Endothelial cell (in vitro differentiated cells): ENCODE results near the gene ZNF397. TPM values are rescaled to one million over a fixed set of nuclear protein-coding genes. Genes with fewer than 3 reads are reported as not detected.

ENCODE experiments used
- DNase-seq: peaks from one replicate; pipeline ENCODE4 v3.0.0; 2021; ENCODE audit warnings: low spot score
- H3K27ac Mint-ChIP-seq: one replicate; pipeline ENCODE4 v1.8.0; 2021; ENCODE audit warnings: mixed read lengths, inconsistent platforms; ENCODE audit not compliant: unreplicated experiment
- H3K27me3 Mint-ChIP-seq: one replicate; pipeline ENCODE4 v1.8.0; 2021; ENCODE audit warnings: mild to moderate bottlenecking, moderate library complexity, mixed read lengths, inconsistent platforms; ENCODE audit not compliant: unreplicated experiment
- H3K36me3 Mint-ChIP-seq: one replicate; pipeline ENCODE4 v1.8.0; 2021; ENCODE audit warnings: mild to moderate bottlenecking, low read depth, mixed read lengths, inconsistent platforms; ENCODE audit not compliant: unreplicated experiment
- H3K4me1 Mint-ChIP-seq: one replicate; pipeline ENCODE4 v1.8.0; 2021; ENCODE audit warnings: mild to moderate bottlenecking, mixed read lengths, inconsistent platforms; ENCODE audit not compliant: unreplicated experiment
- H3K4me3 Mint-ChIP-seq: one replicate; pipeline ENCODE4 v1.8.0; 2021; ENCODE audit warnings: mild to moderate bottlenecking, mixed read lengths, inconsistent platforms; ENCODE audit not compliant: unreplicated experiment
- H3K9me3 Mint-ChIP-seq: one replicate; pipeline ENCODE4 v1.8.0; 2021; ENCODE audit warnings: mixed read lengths, inconsistent platforms; ENCODE audit not compliant: unreplicated experiment
- CTCF ChIP-seq: fragments of 200-600 bp; sonication (generic); IDR thresholded peaks from one replicate; pipeline ENCODE4 v1.5.0; 2021; ENCODE audit warnings: antibody characterized with exemption; ENCODE audit not compliant: unreplicated experiment
- total RNA-seq: library from RNA; stranded (reverse); fragmentation: NEBNext Ultra II Directional; extraction: Animal tissue kit (Norgen Biotek cat#: 25700); gene quantifications from one replicate; pipeline ENCODE4 v1.2.1, GENCODE V29; 2021; ENCODE audit not compliant: unreplicated experiment

The ZNF397 gene
- total RNA-seq, 1 donor from 2014 or later: 8.4 TPM

- H3K27me3 Mint-ChIP-seq: peaks cover 8% of the 10 kb centered on the region
- no peak overlapping the region for H3K27ac Mint-ChIP-seq
- no peak for DNase-seq
- no peak overlapping the region for H3K4me3 Mint-ChIP-seq
- peaks cover 11% of the 10 kb centered on the region for H3K9me3 Mint-ChIP-seq
- peaks cover 5% of the 10 kb centered on the region for H3K4me1 Mint-ChIP-seq
- peaks cover 28% of the 10 kb centered on the region for H3K36me3 Mint-ChIP-seq
- no peak for TF ChIP-seq CTCF
These were observed 30.8 kb downstream of the ZNF397 start for GRCh38 chr18:35271656-35272055.

GRCh38 chr18:35276267-35276666, 35.4 kb downstream of the ZNF397 start:
- H3K4me1 Mint-ChIP-seq: no peaks in the 10 kb centered on the region
- TF ChIP-seq CTCF: no peak
- peaks cover 29% of the 10 kb centered on the region for H3K36me3 Mint-ChIP-seq
- H3K4me3 Mint-ChIP-seq: no peak overlapping the region
- H3K27ac Mint-ChIP-seq: no peak overlapping the region
- peaks cover 3% of the 10 kb centered on the region for H3K27me3 Mint-ChIP-seq
- DNase-seq: no peak
- peaks cover 12% of the 10 kb centered on the region for H3K9me3 Mint-ChIP-seq

DNA sequence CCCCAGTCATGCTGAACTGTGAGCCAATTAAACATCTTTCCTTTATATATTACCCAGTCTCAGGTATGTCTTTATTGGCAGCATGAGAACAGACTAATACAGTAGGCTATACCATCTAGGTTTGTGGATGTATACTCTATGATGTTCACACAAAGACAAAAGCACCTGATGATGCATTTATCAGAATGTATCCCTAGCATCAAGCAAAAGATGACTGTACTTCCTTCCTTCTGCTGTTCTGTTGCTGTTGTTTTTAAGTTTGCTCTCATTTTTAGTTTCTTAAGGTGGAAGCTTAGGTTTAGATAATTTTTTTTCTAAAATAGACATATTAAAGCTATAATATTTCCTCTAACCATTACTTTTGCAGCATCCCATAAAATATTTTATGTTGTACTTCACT, 36.8 kb downstream of the ZNF397 start:
- TF ChIP-seq CTCF: no peak
- Mint-ChIP-seq H3K27ac (no peak overlapping the region), H3K4me3 (no peak overlapping the region), H3K27me3 (peaks cover 3% of the 10 kb centered on the region), H3K36me3 (peaks cover 33% of the 10 kb centered on the region), H3K9me3 (peaks cover 12% of the 10 kb centered on the region), H3K4me1 (no peaks in the 10 kb centered on the region)
- DNase-seq: no peak

DNA sequence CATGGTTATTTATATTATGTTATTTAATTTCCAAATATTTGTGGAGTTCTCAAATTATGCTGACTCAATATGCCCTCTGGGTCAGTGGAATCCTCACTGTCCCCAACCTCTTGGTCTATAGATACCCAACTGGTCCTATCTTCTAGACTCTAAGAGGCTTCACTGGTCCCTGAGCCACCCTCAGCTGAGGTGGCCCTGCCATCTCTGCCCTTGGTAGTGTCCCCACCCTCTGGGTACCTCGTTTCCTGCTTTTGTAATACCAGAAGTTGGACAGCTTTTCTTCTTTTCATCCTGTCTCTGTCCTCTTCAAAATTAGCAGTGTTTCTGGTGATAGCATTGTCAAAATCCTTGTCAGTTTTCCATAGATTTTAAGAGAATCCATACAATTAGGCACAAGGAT, 37.3 kb downstream of the ZNF397 start:
- no peak for TF ChIP-seq CTCF
- peaks cover 3% of the 10 kb centered on the region for H3K27me3 Mint-ChIP-seq
- H3K4me1 Mint-ChIP-seq: no peaks in the 10 kb centered on the region
- no peak overlapping the region for H3K4me3 Mint-ChIP-seq
- no peak for DNase-seq
- peaks cover 33% of the 10 kb centered on the region for H3K36me3 Mint-ChIP-seq
- no peak overlapping the region for H3K27ac Mint-ChIP-seq
- peaks cover 7% of the 10 kb centered on the region for H3K9me3 Mint-ChIP-seq

DNA sequence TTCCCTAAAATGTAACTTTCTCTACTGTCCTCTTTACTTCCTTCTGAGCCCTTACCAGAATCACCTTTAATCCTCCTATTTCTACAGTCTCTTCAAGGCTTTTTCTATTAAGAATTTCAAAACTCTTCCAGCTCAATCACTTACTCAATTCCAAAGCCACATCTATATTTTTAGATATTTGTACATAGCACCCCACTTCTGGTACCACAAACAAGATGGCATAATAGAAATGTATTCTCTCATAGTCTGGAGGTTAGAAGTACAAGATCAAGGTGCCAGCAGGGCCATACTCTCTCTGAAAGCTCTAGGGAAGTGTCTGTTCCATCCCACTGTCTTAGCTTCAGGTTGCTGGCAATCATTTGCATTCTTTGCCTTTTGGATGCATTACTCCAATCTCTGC, 38.1 kb downstream of the ZNF397 start:
- no peak for DNase-seq
- H3K27ac Mint-ChIP-seq: no peak overlapping the region
- no peak for TF ChIP-seq CTCF
- no peaks in the 10 kb centered on the region for H3K4me1 Mint-ChIP-seq
- H3K4me3 Mint-ChIP-seq: no peak overlapping the region
- H3K36me3 Mint-ChIP-seq: peaks cover 30% of the 10 kb centered on the region
- H3K9me3 Mint-ChIP-seq: peaks cover 5% of the 10 kb centered on the region
- H3K27me3 Mint-ChIP-seq: peaks cover 3% of the 10 kb centered on the region
